Measurements from ENCODE around the gene ADARB2. TPM values are rescaled to one million over a fixed set of nuclear protein-coding genes. Genes with fewer than 3 reads are reported as not detected.
A peak's percentile ranks its signal among the peaks of the same experiment; 100 is the strongest.

The ADARB2 gene
- total RNA-seq, 3 donors from 2014 or later (not counting 1 experiment from before 2014, with no cell fraction given) = 0.27 to 0.78 (median 0.40) TPM

- TF ChIP-seq, protein P1, sequence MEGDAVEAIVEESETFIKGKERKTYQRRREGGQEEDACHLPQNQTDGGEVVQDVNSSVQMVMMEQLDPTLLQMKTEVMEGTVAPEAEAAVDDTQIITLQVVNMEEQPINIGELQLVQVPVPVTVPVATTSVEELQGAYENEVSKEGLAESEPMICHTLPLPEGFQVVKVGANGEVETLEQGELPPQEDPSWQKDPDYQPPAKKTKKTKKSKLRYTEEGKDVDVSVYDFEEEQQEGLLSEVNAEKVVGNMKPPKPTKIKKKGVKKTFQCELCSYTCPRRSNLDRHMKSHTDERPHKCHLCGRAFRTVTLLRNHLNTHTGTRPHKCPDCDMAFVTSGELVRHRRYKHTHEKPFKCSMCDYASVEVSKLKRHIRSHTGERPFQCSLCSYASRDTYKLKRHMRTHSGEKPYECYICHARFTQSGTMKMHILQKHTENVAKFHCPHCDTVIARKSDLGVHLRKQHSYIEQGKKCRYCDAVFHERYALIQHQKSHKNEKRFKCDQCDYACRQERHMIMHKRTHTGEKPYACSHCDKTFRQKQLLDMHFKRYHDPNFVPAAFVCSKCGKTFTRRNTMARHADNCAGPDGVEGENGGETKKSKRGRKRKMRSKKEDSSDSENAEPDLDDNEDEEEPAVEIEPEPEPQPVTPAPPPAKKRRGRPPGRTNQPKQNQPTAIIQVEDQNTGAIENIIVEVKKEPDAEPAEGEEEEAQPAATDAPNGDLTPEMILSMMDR (IDR thresholded peaks at IDR 0.05) = no peak
- Mint-ChIP-seq H3K27ac (no peak overlapping the region), H3K27me3 (ENCODE audit: low read depth in 2 of 2) (peaks cover 21 to 28% of the 10 kb centered on the region in 2 donors), H3K4me3 (no peak overlapping the region), H3K4me1 (no peaks in the 10 kb centered on the region), H3K36me3 (no peaks in the 10 kb centered on the region), H3K9me3 (no peaks in the 10 kb centered on the region)
- H3K36me3 ChIP-seq (ENCODE audit: control insufficient read depth, insufficient read depth, low read length) = no peaks in the 10 kb centered on the region
- 70% methylated on average over 7 of the region's 7 CpGs for WGBS (ENCODE audit: insufficient coverage)
- H3K27ac ChIP-seq (ENCODE audit: low read length) = no peak overlapping the region
- no peak for DNase-seq
- no peak overlapping the region for H3K4me3 ChIP-seq (ENCODE audit: low read length)
- intact Hi-C loops (cut with micrococcal nuclease) = no loop called here
- no peaks in the 10 kb centered on the region for H3K4me1 ChIP-seq (ENCODE audit: control insufficient read depth, insufficient read depth, low read length)
- no peaks in the 10 kb centered on the region for H3K27me3 ChIP-seq (ENCODE audit: control insufficient read depth, insufficient read depth, low read length)
- no peak for ATAC-seq
- no peaks in the 10 kb centered on the region for H3K9me3 ChIP-seq (ENCODE audit: control insufficient read depth, insufficient read depth, low read length)
Observed at GRCh38 chr10:1369197-1369596, 368.1 kb downstream of the ADARB2 start.

GRCh38 chr10:1368842-1369171 lies 368.5 kb downstream of the ADARB2 start:
- no peaks in the 10 kb centered on the region for H3K36me3 Mint-ChIP-seq
- peak in 1 of 2 donors; percentile 38 for DNase-seq
- 29% methylated on average over 14 of the region's 14 CpGs for WGBS (ENCODE audit: insufficient coverage)
- peaks cover 21 to 28% of the 10 kb centered on the region in 2 donors for H3K27me3 Mint-ChIP-seq (ENCODE audit: low read depth in 2 of 2)
- H3K9me3 Mint-ChIP-seq = no peaks in the 10 kb centered on the region
- TF ChIP-seq, protein P1 (IDR thresholded peaks at IDR 0.05) = no peak
- Histone ChIP-seq H3K27me3 (ENCODE audit: control insufficient read depth, insufficient read depth, low read length) (no peaks in the 10 kb centered on the region), H3K4me3 (ENCODE audit: low read length) (no peak overlapping the region), H3K9me3 (ENCODE audit: control insufficient read depth, insufficient read depth, low read length) (no peaks in the 10 kb centered on the region), H3K27ac (ENCODE audit: low read length) (no peak overlapping the region), H3K36me3 (ENCODE audit: control insufficient read depth, insufficient read depth, low read length) (no peaks in the 10 kb centered on the region), H3K4me1 (ENCODE audit: control insufficient read depth, insufficient read depth, low read length) (no peaks in the 10 kb centered on the region)
- no peaks in the 10 kb centered on the region for H3K4me1 Mint-ChIP-seq
- ATAC-seq = peak in 1 of 3 donors; percentile 66
- no peak overlapping the region for H3K27ac Mint-ChIP-seq
- intact Hi-C loops (cut with micrococcal nuclease) = no loop called here
- H3K4me3 Mint-ChIP-seq = no peak overlapping the region

GRCh38 chr10:1367938-1368841 lies 369.1 kb downstream of the ADARB2 start:
- Mint-ChIP-seq H3K27ac (no peak overlapping the region), H3K36me3 (no peaks in the 10 kb centered on the region), H3K4me1 (no peaks in the 10 kb centered on the region), H3K9me3 (no peaks in the 10 kb centered on the region), H3K27me3 (ENCODE audit: low read depth in 2 of 2) (peaks cover 21 to 28% of the 10 kb centered on the region in 2 donors), H3K4me3 (no peak overlapping the region)
- no peak for ATAC-seq
- TF ChIP-seq, protein P1 (IDR thresholded peaks at IDR 0.05) = no peak
- H3K27me3 ChIP-seq (ENCODE audit: control insufficient read depth, insufficient read depth, low read length) = no peaks in the 10 kb centered on the region
- H3K9me3 ChIP-seq (ENCODE audit: control insufficient read depth, insufficient read depth, low read length) = no peaks in the 10 kb centered on the region
- no peak for DNase-seq
- no peak overlapping the region for H3K27ac ChIP-seq (ENCODE audit: low read length)
- no peaks in the 10 kb centered on the region for H3K4me1 ChIP-seq (ENCODE audit: control insufficient read depth, insufficient read depth, low read length)
- H3K36me3 ChIP-seq (ENCODE audit: control insufficient read depth, insufficient read depth, low read length) = no peaks in the 10 kb centered on the region
- WGBS (ENCODE audit: insufficient coverage) = 88% methylated on average over 24 of the region's 24 CpGs
- intact Hi-C loops (cut with micrococcal nuclease) = no loop called here
- no peak overlapping the region for H3K4me3 ChIP-seq (ENCODE audit: low read length)
